Omental fat pad (tissue), 4 donors: Measurements from ENCODE around the gene HAVCR1. TPM values are rescaled to one million over a fixed set of nuclear protein-coding genes. Genes with fewer than 3 reads are reported as not detected.
"Not testable (repeated sequence)": the region's sequence is repeated elsewhere in the genome, so short reads cannot be mapped to it uniquely, and the experiment has no call there.

Experiments
- ATAC-seq: fragments of 150-250 bp; one replicate; pipeline ENCODE4 v1.9.1; 2016; ENCODE audit warnings: mild to moderate bottlenecking, moderate library complexity; ENCODE audit not compliant: low FRiP score
- DNase-seq: peaks from one replicate; pipeline ENCODE4 v3.0.0-alpha.2; 2019; ENCODE audit warnings: low spot score
- CTCF ChIP-seq, 3 donors: fragments of 450-650 bp; IDR thresholded peaks; one replicate each; pipeline ENCODE4 v1.5.1; 2016 to 2017; ENCODE audit warnings: antibody characterized with exemption in 3 of 3, mild to moderate bottlenecking in 3 of 3, moderate library complexity in 2 of 3
- total RNA-seq, 4 donors: library from RNA; depleted of rRNA; stranded (reverse); fragments of >200 nt; gene quantifications; one replicate each; pipeline ENCODE4 v1.1.0, GENCODE V29; 2016

Gene HAVCR1
- total RNA-seq, 4 donors from 2014 or later, result 0.19 to 2.2 (median 1.1) TPM; not detected in 1

GRCh38 chr5:157022024-157022423 lies 36.9 kb downstream of the HAVCR1 start:
- DNase-seq (no peak), ATAC-seq (no peak)
- TF ChIP-seq CTCF (IDR thresholded peaks at IDR 0.05), result no peak

- ATAC-seq, result no peak
- no peak for TF ChIP-seq CTCF (IDR thresholded peaks at IDR 0.05)
Measured at GRCh38 chr5:157020511-157021222, 38.2 kb downstream of the HAVCR1 start.

GRCh38 chr5:157020002-157020401 lies 38.9 kb downstream of the HAVCR1 start:
- no peak for ATAC-seq
- no peak for TF ChIP-seq CTCF (IDR thresholded peaks at IDR 0.05)
- DNase-seq, result no peak

More at GRCh38 chr5:157020511-157021222, 38.2 kb downstream of the HAVCR1 start:
- no peak for DNase-seq

- DNase-seq, ATAC-seq: not testable (repeated sequence)
Measured at GRCh38 chr5:157014143-157014542, 44.8 kb downstream of the HAVCR1 start.

GRCh38 chr5:157006262-157006661 lies 52.7 kb downstream of the HAVCR1 start:
- no peak for ATAC-seq
- DNase-seq, result no peak
- no peak for TF ChIP-seq CTCF (IDR thresholded peaks at IDR 0.05)

GRCh38 chr5:157004893-157005551 lies 53.9 kb downstream of the HAVCR1 start:
- ATAC-seq, result no peak
- no peak for TF ChIP-seq CTCF (IDR thresholded peaks at IDR 0.05)
- no peak for DNase-seq

- ATAC-seq (no peak), DNase-seq (no peak)
- no peak for TF ChIP-seq CTCF (IDR thresholded peaks at IDR 0.05)
Measured at GRCh38 chr5:156991714-156992113, 67.2 kb downstream of the HAVCR1 start.
